NT2/D1 (cell line): Measurements from ENCODE around the gene UBAP1L.

Experiments
- SUZ12 ChIP-seq: IDR thresholded peaks from 2 replicates; pipeline ENCODE4 v1.6.1; 2011; ENCODE audit not compliant: insufficient read length, insufficient read depth; ENCODE audit errors: extremely low read depth
- YY1 ChIP-seq: IDR thresholded peaks from 2 replicates; pipeline ENCODE4 v1.6.1; 2011; ENCODE audit not compliant: insufficient read length, insufficient read depth

GRCh38 chr15:65056106-65056505 is 58.9 kb downstream of the UBAP1L start:
- no peak for TF ChIP-seq YY1
- TF ChIP-seq SUZ12 = no peak
